Superior temporal gyrus (tissue), 1 donor: Measurements from ENCODE around the gene MLXIPL.
"Not testable (repeated sequence)": the region's sequence is repeated elsewhere in the genome, so short reads cannot be mapped to it uniquely, and the experiment has no call there.

Source experiments
- DNase-seq: peaks from one replicate; pipeline ENCODE4 v3.0.0-alpha.2; 2016; ENCODE audit errors: extremely low spot score

The MLXIPL gene

DNA sequence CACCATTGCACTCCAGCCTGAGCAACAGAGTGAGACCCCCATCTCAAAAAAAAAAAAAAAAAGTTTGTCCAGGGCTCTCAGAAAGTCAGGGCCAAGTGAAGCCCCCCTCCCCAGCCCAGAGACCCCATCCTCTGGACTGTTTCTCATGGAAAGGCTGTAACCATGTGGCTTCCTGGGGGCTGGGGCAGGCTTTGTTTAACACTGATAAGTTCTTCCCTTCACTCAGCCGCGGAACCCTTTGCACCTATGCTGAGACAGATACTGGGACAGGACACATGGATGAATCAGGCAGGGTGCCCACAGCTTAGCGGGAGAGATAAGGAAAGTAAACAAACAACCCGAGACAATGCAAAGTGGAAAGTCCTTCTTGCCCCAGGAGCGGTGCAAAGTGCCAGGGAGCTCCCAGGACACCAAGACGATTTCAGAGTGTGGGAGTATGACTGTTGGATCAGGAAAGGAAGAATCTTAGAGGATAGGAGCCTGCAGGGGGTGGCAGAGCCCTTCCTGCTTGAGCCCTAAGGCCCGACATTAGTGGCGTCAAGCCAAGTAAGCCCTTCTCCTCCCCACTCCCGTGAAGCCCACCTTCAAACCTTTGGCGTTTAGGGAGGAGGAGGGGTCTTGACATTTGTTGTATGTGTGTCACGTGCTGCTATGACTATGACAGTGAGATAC lies 11.6 kb downstream of the MLXIPL start:
- no peak for DNase-seq

DNA sequence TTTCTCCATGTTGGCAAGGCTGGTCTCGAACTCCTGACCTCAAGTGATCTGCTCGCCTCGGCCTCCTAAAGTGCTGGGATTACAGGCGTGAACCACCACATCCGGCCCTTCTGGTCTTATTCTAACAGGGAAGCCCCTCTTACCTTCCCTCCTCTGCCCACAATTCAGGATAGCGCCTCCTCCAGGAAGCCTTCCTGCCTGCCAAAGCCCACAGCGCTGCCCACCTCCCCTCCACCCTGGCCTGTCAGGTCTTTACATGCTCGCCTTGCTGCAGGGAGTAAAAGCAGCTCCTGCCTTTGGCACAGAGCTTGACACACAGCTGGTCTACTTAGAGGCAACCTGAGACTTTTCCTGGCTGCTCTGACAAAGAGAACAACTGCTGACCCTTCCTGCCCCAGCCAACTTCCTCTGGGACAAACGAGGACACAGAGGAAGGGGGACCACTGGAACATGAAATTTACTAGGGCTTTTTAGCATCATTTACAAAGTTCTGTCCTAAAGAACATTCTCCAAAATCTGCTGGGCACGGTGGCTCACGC lies 13.2 kb downstream of the MLXIPL start:
- no peak for DNase-seq

DNA sequence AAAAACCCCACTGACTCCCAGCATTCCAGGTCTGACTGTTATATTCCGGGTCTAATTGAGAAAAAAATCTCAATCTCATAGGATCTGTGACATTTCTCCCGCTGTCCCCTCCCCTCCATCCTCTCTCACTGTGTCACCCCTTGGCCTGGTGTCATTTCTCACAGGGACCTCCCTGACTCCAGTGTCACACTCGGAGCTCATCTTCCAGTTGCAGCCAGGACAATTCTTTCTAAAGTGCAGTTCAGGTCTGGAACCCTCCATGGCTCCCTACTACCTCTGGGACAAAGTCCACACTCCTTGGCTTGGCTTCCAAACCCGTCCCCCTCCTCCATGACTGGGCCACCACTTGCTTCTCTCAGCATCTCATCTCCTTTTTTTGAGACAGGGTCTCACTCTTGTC lies 14.2 kb downstream of the MLXIPL start:
- no peak for DNase-seq

DNA sequence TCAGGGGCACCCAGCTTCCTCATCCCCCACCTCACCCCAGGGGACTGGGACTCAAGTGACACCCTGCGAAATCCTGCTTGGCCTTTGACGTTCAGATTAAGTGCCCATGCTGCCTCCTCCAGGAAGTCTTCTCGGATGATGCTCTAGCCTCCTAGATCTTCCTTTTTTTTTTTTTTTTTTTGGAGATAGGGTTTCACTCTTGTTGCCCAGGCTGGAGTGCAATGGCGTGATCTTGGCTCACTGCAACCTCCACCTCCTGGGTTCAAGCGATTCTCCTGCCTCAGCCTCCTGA lies 16.7 kb downstream of the MLXIPL start:
- not testable (repeated sequence) for DNase-seq

DNA sequence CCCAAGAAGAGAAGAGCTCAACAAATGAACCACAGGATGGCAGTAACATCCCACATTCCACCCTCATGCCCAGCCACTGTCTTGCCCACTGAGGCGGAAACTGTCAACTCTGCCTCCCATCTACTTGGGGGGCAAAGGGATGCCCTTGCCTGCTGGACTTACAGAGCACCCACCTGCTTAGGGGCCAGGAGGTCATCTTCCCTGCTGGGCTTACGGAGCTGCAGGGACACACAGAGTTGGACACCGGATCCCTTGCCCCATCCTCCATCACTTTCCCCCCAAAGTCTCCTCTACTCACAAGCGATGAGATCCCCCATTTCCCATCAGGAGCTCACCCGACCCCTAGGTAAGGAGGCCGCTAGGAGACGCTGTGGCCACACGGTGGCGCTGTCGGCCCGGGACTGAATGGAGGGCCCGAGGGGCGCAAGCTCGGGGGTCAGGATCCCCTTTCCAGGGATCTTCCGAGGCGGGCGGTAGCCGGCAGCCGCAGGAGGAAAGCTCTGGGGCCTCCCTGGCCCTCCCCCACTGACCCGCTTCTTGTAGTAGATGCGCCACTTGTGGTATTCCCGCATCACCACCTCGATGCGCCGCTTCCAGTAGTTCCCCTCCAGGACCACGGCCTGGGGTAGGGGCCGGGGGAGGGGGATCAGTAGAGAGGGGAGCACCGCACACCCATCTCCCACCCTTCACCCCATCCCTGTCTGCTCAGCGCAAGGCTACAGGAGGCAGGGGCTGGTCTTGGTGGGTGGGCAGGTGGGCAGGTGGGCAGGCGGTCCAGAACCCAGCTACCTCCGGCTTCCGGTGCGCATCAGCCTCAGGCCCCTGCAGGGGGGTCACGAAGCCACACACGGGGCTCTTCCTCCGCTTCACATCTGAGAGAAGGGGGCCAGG lies 17.3 kb downstream of the MLXIPL start:
- peak; percentile 62 for DNase-seq

DNA sequence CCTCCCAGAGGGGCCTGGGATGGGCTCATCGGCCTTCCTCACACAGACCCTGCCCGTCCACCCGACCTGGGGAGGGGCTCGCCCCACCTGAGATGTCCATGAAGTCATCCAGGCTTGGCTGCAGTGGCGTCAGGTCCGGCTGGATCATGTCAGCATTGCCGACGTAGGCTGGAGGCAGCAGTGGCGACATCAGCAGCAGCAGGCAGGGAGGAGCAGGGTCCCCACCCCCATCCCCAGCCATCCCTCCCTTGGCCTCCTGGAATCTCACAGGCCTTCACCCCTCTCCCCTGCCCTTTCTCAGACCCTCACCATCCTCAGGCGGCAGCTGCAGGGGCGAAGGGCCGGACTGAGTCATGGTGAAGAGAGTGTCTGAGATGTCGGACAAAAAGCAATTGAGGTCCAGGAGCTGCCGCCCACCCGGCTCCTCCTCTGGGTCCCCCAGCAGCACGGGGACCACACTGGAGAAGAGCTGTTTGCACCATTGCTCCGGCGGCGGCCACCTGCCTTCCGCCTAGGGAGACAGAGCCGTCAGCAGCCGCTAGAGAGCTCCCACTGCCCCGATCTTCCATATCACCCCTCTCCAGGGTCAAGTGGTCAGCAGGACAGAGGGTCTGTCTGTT lies 18.6 kb downstream of the MLXIPL start:
- no peak for DNase-seq

DNA sequence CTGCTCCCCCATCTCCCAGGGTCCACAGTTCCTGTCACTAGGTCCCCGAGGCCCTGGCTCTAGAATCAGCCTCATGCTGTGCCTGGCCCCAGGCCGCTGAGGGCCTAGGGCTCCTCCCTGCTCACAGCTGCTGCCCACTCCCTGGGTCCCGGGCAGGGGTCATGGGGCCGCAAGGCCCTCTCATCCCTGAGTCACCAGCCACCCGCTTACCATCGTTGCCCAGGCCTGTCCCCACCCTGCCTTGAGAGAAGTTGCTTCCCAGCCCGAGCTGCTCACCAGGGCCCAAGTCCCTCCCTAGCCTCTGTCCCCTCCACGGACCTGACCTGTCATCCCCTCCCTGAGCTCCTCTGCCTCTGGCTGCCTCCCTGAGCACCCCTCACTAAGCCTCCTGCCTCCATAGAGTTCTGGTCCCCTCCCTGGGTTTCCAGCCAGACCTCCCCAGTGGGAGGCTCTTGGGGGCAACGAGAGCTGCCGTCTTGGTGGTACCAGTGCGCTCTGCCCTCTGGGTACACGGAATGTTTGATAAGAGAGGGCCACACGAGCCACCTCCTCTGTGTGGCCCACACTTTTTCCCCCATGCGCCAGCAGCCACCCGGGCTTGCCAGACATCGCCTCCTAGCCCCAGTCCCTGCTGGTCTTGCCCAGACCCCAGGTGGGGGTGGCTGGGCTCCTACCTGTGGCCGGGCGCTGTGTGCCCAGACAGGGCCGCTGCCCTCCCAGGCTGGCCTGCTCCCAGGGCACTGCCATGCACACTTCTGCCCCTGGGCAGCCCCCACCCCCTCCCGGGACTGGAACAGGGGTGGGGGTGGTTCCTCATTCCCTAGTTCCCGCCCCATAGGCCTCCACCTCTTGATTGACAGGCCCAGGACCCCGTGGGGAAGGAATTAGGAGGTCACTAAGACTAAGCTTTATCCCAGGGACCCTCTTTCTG lies 21.3 kb downstream of the MLXIPL start:
- no peak for DNase-seq

DNA sequence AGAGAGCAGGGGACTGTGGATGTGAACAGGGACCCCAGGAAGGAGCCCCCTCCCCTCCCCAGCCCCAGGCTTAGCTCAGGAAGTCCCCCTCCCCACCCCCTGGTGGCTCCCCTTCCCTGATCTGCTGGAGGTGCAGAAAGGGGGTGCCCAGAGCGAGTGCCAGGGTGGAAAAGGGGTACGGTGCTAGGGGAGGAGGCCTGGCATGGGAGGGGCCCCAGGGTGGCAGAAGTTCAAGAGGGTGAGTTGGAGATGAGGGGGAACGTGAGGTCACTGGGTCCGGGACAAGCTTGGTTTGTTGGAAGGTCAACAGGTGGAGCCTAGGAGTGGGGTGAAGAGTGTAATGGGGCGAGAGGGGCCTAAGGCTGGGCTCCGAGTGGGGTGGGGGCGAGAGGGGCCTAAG lies 24.4 kb downstream of the MLXIPL start:
- DNase-seq = no peak

DNA sequence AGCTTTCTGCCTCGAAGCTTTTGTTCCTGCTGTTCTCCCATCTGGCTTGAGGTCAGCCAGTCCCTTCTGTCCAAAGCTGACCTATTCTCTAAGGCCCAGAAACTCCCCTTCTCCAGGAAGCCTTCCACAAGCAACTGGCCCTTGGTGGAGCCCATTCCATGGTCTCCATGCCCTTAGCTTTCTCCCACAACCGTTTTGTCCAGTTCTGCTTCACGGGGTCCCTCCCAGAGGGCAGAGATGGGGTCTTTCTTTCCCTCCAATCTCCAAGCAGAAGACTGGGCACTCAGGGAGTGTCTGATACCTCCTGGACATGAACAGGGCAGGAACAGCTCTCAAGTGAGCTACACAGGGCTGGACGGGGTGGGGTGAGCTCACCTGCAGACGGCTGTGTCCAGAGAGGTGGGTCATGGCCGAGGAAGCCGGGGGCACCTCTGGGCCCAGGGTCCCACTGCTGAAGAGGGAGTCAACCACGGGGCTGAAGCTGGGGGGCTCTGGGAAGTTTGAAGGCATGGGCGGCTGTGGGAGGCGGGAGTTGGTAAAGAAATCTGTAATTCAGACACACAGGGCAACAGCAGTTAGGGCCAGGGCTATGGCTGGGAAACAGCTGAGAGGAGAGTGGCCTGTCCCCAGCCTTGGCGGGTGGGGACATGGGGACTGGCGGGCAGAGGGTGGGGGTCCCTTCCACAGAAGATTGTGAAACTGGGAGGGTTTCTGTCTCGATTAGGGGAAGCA lies 25.0 kb downstream of the MLXIPL start:
- DNase-seq = no peak

DNA sequence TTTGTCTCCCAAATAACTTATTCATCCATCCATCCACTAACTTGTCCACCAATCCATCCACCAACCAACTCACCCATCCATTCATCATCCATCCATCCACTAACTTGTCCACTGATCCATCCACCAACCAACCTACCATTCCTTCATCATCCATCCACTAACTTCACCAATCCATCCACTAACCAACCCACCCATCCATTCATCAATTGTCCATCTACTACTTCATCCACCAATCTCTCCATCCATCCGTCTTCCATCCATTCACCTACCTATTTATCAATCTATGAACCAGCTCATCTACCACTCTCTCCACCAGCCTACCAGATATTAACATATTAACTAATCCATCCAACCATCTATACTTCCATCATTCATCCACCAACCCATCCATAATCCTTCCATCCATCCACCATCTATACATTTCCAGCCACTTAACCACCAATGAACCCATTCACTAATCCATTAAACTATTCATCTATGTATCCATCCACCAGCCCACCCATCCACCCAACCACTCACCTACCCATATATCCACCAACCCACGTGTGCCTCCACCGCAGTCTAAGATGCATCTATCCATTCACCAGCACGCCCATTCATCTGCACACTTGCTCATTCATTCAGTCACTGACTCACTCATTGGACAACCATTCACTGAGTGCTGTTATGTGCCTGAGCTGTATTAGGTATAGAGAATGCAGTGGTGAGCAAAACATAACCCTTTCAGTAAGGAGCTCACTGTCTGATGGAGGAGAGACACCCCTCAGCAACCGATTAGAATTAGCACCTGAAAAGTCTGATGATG lies 26.1 kb downstream of the MLXIPL start:
- DNase-seq = no peak

DNA sequence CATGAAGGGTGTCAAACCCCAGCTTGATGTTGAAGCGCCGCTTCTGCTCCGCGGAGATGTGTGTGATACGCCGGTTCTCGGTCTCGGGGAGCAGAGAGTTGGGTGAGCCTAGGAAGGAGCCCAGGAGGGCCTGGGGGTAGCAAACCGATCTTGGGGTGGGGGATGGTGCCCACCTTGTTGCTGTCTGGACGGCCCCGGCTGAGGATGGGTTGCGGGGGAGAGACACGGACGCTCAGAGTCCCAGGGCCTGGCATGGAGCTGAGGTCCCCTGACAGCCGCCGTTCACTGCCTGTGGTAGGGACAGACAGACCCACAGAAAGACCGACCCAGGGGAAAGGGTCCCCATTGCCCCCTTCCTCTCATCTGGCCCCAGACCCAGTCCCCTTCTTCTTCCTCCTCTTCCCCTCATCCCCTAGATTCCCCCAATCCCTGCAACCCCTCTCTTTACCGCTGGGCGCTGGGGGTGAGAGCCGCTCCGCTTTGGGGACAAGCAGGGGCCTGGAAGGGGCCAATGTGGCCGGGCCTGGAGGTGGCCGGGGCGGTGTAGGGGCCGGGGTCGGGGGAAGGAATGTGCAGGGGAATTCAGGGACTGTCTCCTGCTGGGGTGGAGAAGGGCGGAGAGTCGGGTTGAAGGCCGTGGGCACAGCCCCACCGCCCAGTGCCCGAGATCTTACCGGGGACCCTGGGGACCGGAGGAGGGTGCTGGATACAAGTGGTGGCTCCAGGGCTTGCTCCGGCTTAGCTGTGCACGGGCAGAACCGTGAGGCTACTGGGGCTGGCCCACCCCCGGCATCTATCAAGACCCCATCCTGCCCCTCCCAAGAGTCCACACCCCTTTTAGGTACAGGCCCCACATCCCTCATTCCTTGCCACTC lies 27.9 kb downstream of the MLXIPL start:
- no peak for DNase-seq

DNA sequence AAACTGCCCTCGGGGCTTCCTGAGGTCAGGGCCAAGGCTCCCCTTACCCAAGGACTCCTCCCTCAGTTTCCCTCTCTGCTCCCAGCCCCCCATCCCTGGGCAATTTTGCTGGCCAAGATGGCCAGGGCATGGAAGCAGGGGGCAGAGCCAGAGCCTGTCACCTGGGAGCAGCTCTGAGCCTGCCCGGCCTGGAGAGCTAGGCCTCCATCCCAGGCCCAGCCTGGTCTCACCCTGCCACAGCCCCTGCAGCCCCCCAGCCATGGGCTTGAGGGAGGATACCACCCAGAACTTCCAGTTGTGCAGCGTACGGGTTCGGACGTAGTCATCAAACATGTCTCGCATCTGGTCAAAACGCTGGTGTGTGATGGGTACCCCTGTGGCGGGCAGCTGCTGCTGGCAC lies 29.0 kb downstream of the MLXIPL start:
- no peak for DNase-seq

DNA sequence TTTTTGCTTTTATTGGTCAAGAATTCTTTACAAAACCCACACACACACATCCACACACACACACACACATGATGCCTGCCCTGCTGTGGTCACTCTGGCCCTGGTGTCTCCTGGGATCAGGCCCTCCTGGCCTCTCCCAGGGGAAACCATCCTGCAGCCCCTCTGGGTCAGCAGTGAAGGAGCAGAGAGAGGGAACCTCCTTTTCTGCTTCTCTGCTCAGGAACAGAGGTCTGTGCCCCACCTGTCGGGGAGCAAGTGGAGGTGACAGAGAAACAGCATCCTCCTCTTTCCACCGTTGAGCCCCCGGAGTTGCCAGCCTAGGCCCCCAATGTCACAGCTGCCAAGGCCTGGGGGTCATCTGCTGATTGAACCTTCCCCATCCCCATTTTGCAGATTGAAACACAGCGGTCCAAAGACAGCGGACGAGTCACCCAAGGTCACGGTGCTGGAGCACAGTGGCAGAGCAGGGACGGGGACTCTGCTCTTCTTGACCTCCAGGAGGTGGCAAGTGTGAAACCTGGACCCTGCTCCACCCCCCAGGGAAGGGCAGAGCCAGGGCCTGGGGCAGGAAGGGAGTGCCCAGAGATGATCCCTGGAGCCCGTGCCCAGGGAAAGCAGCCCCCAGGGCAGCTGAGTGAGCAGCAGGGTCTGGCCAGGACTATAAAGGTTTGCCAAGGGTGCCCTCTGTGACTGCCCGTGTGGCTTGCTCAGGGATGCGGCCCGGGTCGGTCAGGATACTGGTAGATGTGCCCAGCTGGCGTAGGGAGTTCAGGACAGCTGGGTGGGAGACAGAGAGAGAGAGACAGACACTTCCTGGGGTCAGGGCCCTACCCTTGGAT lies 30.9 kb downstream of the MLXIPL start:
- DNase-seq = no peak

DNA sequence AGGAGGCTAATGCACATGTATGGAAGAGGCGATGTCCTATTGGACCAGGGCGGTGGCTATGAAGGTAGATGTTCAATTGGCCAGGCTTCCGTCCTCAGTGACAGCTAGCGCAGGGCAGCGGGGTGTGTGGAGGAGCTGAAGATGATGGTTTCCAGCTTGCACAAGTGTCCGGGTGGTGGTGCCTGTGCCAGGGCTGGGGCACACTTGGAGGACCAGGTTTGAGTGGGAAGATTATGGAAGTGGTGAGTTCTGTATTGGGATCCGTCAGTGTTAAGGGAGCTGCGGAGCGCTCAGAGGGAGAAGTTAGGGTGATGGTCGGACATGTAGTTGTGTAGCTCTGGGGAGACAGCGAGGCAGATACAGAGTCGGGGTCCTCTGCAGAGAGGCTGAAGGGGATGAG lies 37.4 kb downstream of the MLXIPL start:
- DNase-seq = no peak

DNA sequence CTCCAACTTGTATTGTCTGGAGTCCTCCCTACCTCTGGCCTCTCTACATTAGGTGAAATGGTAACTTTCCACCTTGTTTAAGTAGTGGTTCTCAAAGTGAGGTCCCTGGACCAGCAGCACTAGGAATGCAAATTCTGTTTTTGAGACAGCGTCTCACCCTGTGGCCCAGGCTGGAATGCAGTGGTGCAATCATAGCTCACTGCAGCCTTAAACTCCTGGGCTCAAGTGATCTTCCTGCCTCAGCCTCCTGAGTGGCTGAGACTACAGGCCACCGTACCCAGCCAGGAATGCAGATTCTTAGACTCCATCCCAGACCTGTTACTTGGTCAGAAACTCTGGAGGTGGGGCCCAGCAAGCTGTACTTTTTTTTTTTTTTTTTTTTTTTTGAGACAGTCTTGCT lies 39.1 kb downstream of the MLXIPL start:
- no peak for DNase-seq

DNA sequence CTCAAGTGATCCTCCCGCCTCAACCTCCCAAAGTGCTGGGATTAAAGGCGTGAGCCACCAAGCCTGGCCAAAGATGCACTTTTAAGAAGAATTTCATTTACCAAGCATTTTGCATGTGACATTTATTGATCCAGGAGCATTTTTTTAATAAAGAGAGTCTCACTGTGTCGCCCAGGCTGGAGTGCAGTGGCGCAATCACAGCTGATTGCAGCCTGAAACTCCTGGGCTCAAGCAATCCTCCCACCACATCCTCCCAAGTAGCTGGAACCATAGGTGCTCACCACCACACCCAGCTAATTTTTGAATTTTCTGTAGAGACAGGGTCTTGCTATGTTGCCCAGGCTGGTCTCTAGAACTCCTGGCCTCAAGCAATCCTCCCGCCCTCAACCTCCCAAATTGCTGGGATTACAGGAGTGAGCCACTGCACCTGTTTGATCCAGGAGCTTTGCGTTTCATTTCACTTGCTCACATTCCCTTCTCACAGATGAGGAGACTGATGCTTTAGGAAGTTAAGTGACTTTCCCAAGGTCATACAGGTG lies 41.6 kb downstream of the MLXIPL start:
- DNase-seq = no peak

DNA sequence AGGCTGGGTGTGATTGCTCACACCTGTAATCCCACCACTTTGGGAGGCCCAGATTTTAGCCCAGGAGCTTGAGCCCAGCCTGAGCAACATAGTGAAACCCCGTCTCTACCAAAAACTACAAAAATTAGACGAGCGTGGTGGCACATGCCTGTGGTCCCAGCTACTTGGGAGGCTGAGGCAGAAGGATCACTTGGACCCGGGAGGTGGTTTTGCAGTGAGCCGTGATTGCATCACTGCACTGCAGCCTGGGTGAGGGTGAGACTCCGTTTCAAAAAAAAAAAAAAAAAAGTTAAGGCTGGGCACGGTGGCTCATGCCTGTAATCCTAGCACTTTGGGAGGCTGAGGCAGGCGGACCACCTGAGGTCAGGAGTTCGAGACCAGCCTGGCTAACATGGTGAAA lies 43.3 kb downstream of the MLXIPL start:
- not testable (repeated sequence) for DNase-seq
